GM12878 (cell line): ENCODE measurements around the gene KRTAP10-3. TPM values are rescaled to one million over a fixed set of nuclear protein-coding genes. Genes with fewer than 3 reads are reported as not detected.
"Not testable (repeated sequence)": the region's sequence is repeated elsewhere in the genome, so short reads cannot be mapped to it uniquely, and the experiment has no call there.

Source experiments
- ATAC-seq: fragments of 200-7000 bp; cut with Tn5 transposase; 3 replicates; pipeline ENCODE4 v1.9.1; 2020; ENCODE audit warnings: mild to moderate bottlenecking, moderate library complexity
- BruUV-seq: library from RNA; stranded (reverse); fragments of 400-500 nt; replicated peaks from 2 replicates; lab custom pipeline; 2021; lab: Mats Ljungman, UMichigan
- CTCF ChIA-PET: fragments of 300-600 bp; sonication (Branson Sonifier 250); formaldehyde crosslinking; extraction: SDS; loops from one replicate; lab custom pipeline; 2021; ENCODE audit warnings: inconsistent platforms; lab: Yijun Ruan, JAX
- POLR2A ChIA-PET: fragments of 350-600 bp; formaldehyde crosslinking; extraction: SDS; loops from one replicate; lab custom pipeline; 2021; ENCODE audit warnings: inconsistent platforms; lab: Charles Lee
- RAD21 ChIA-PET: fragments of 300-600 bp; sonication (Branson Sonifier 250); formaldehyde crosslinking; loops from one replicate; lab custom pipeline; 2023; ENCODE audit warnings: antibody characterized with exemption; ENCODE audit not compliant: unreplicated experiment; lab: Charles Lee
- SMC1A ChIA-PET: fragments of 300-600 bp; sonication (Branson Sonifier 250); formaldehyde crosslinking; loops from one replicate; lab custom pipeline; 2023; ENCODE audit not compliant: unreplicated experiment, uncharacterized antibody; lab: Charles Lee
- DNase-seq: peaks from one replicate; pipeline ENCODE4 v3.0.0-alpha.2; 2011; ENCODE audit warnings: low read depth, low spot score
- FAIRE-seq: peaks from 3 replicates; lab custom pipeline; 2011; peaks lifted over from hg19 to GRCh38; lab: Jason Lieb, UNC
- H2AFZ ChIP-seq: 2 replicates; pipeline ENCODE4 v1.6.0; 2011; ENCODE audit warnings: low read depth, low read length, control low read depth; ENCODE audit not compliant: control insufficient read depth
- H3K27ac ChIP-seq: 2 replicates; pipeline ENCODE4 v1.5.1; 2011; ENCODE audit warnings: control low read depth; ENCODE audit not compliant: control insufficient read depth, insufficient read depth
- H3K27me3 ChIP-seq, 2 experiments: replicated peaks in 1 of 2; 2 replicates each; pipeline versions ENCODE4 v1.6.0 to v1.6.1; 2011; ENCODE audit warnings: low read length in 1 of 2; ENCODE audit not compliant: control insufficient read depth in 2 of 2, insufficient read depth in 2 of 2
- H3K36me3 ChIP-seq, 2 experiments: 2 replicates each; pipeline ENCODE4 v1.5.1; 2011; ENCODE audit warnings: low read length in 1 of 2; ENCODE audit not compliant: control insufficient read depth in 2 of 2, insufficient read depth in 2 of 2
- H3K4me1 ChIP-seq: 2 replicates; pipeline ENCODE4 v1.6.1; 2011; ENCODE audit warnings: mild to moderate bottlenecking, low read length, moderate library complexity, mixed read lengths; ENCODE audit not compliant: control insufficient read depth, insufficient read depth
- H3K4me2 ChIP-seq: 2 replicates; pipeline ENCODE4 v1.6.0; 2011; ENCODE audit warnings: control low read depth; ENCODE audit not compliant: control insufficient read depth, insufficient read depth
- H3K4me3 ChIP-seq: fragments of 200-600 bp; sonication (generic); 2 replicates; pipeline ENCODE4 v1.5.1; 2016
- H3K79me2 ChIP-seq: 2 replicates; pipeline ENCODE4 v1.6.0; 2011; ENCODE audit warnings: low read length; ENCODE audit not compliant: control insufficient read depth, insufficient read depth
- H3K9ac ChIP-seq: 2 replicates; pipeline ENCODE4 v1.8.0; 2011; ENCODE audit warnings: low read length, control low read depth, mixed read lengths; ENCODE audit not compliant: control insufficient read depth, insufficient read depth
- H3K9me3 ChIP-seq: replicated peaks from 3 replicates; pipeline ENCODE4 v1.5.1; 2011; ENCODE audit warnings: mild to moderate bottlenecking, low read length; ENCODE audit not compliant: control insufficient read depth, insufficient read depth
- H4K20me1 ChIP-seq: 2 replicates; pipeline ENCODE4 v1.6.0; 2011; ENCODE audit not compliant: control insufficient read depth, insufficient read depth
- GATAD2B ChIP-seq: fragments of 450-650 bp; conservative IDR thresholded peaks from 2 replicates; pipeline ENCODE4 v1.6.1; 2017; ENCODE audit warnings: low read depth, mild to moderate bottlenecking, moderate library complexity
- NFXL1 ChIP-seq: fragments of 450-650 bp; IDR thresholded peaks from 2 replicates; pipeline ENCODE4 v1.6.1; 2017; ENCODE audit warnings: antibody characterized with exemption, mild to moderate bottlenecking, borderline replicate concordance
- RFX5 ChIP-seq: IDR thresholded peaks from 2 replicates; pipeline ENCODE4 v1.6.1; 2011; ENCODE audit warnings: low read depth, low read length, improper control_type of control experiment
- SPI1 ChIP-seq: IDR thresholded peaks from 2 replicates; pipeline ENCODE4 v1.6.1; 2011; ENCODE audit warnings: low read depth, mild to moderate bottlenecking, low read length, moderate library complexity, borderline replicate concordance; ENCODE audit not compliant: insufficient read depth
- TCF7 ChIP-seq: IDR thresholded peaks from 2 replicates; pipeline ENCODE4 v1.6.1; 2014; ENCODE audit warnings: antibody characterized with exemption, borderline replicate concordance
- ZNF24 ChIP-seq: fragments of 450-650 bp; IDR thresholded peaks from 2 replicates; pipeline ENCODE4 v1.6.1; 2017; ENCODE audit warnings: antibody characterized with exemption, mild to moderate bottlenecking
- WGBS: methylation state at CpG from one replicate; pipeline ENCODE4 v1.1.6; 2016; ENCODE audit warnings: low lambda C conversion rate; ENCODE audit not compliant: insufficient replicate concordance, insufficient coverage; ENCODE audit errors: missing lambda C conversion rate; 5-methylcytosine and 5-hydroxymethylcytosine counted together
- in situ Hi-C: fragments of 300-500 bp; cut with MboI; formaldehyde crosslinking; loops from 9 replicates; pipeline ENCODE4 v1.14.3; 2018; ENCODE audit warnings: mixed read lengths
- intact Hi-C: fragments of 100-400 bp; cut with micrococcal nuclease; formaldehyde crosslinking; loops from one replicate; pipeline ENCODE4 v1.14.2; 2022; ENCODE audit not compliant: unreplicated experiment
- polyA plus RNA-seq, 11 experiments: library from polyadenylated mRNA; depleted of rRNA in 4 of 11; unstranded in 6 of 11; stranded (reverse) in 5 of 11; fragments of >200 nt; fragmentation: Nextera tagmentation in 4 of 11; fragmentation: Illumina TruSeq in 1 of 11; extraction: Ambion mirVana in 4 of 11; extraction: Trizol in 1 of 11; gene quantifications; 1 replicate in 1 of 11; 2 replicates in 10 of 11; pipeline versions ENCODE4 v1.2.1 to v1.2.3, GENCODE V29; 2011 to 2016; ENCODE audit warnings: inconsistent platforms in 2 of 11, missing spikeins in 2 of 11, low read depth in 1 of 11
- total RNA-seq, 4 experiments: library from RNA; depleted of rRNA in 3 of 4; stranded (reverse); fragments of >200 nt in 3 of 4; fragmentation: Illumina TruSeq in 1 of 4; extraction: Trizol in 1 of 4; gene quantifications; 2 replicates each; pipeline versions ENCODE4 v1.2.1 to v1.2.3, GENCODE V29; 2013 to 2021
- TF ChIP-seq, protein P1 (sequence below): IDR thresholded peaks from 2 replicates; pipeline ENCODE4 v1.6.1; 2011; ENCODE audit warnings: low read depth, low read length, improper control_type of control experiment, borderline replicate concordance

The KRTAP10-3 gene
- total and polyA plus RNA-seq, 10 of the 15 experiments (the other 5 are each of a cell fraction or from before 2014, with no cell fraction given): not detected

- no peak for ATAC-seq
These were observed 43.2 kb upstream of the KRTAP10-3 start for GRCh38 chr21:44601596-44602462.

DNA sequence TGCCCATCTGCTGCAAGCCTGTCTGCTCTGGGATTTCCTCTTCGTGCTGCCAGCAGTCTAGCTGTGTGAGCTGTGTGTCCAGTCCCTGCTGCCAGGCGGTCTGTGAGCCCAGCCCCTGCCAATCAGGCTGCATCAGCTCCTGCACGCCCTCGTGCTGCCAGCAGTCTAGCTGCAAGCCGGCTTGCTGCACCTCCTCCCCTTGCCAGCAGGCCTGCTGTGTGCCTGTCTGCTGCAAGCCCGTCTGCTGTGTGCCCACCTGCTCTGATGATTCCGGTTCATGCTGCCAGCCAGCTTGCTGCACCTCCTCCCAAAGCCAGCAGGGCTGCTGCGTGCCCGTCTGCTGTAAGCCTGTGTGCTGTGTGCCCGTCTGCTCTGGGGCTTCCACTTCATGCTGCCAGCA, 42.5 kb upstream of the KRTAP10-3 start:
- H3K9ac ChIP-seq, in situ Hi-C loops, H3K27me3 ChIP-seq, H3K4me2 ChIP-seq, intact Hi-C loops, POLR2A ChIA-PET, CTCF ChIA-PET, SMC1A ChIA-PET, ATAC-seq, H4K20me1 ChIP-seq, RAD21 ChIA-PET, H3K9me3 ChIP-seq, DNase-seq, H3K4me3 ChIP-seq, H3K79me2 ChIP-seq, H3K36me3 ChIP-seq, H3K27ac ChIP-seq, FAIRE-seq, BruUV-seq, H3K4me1 ChIP-seq, H2AFZ ChIP-seq: not testable (repeated sequence)
- 40% methylated on average over 9 of the region's 10 CpGs for WGBS

More at GRCh38 chr21:44601596-44602462, 43.2 kb upstream of the KRTAP10-3 start:
- Histone ChIP-seq H3K79me2 (no peaks in the 10 kb centered on the region), H3K9ac (no peak overlapping the region), H3K4me2 (no peak overlapping the region), H4K20me1 (no peaks in the 10 kb centered on the region), H3K9me3 (no peaks in the 10 kb centered on the region; the same call in 2 of the 3 replicates), H3K27me3 (no peaks in the 10 kb centered on the region), H2AFZ (no peak overlapping the region), H3K27ac (no peak overlapping the region), H3K4me3 (no peak overlapping the region), H3K4me1 (no peaks in the 10 kb centered on the region), H3K36me3 (no peaks in the 10 kb centered on the region)
- in situ Hi-C loops (no loop called here), intact Hi-C loops (no loop called here)
- DNase-seq (no peak), FAIRE-seq (no peak)
- BruUV-seq: no TSS peak
- TF ChIP-seq, protein P1, sequence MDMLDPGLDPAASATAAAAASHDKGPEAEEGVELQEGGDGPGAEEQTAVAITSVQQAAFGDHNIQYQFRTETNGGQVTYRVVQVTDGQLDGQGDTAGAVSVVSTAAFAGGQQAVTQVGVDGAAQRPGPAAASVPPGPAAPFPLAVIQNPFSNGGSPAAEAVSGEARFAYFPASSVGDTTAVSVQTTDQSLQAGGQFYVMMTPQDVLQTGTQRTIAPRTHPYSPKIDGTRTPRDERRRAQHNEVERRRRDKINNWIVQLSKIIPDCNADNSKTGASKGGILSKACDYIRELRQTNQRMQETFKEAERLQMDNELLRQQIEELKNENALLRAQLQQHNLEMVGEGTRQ: no peak
- no peak for TF ChIP-seq GATAD2B
- no peak for TF ChIP-seq ZNF24
- TF ChIP-seq RFX5: no peak
- no peak for TF ChIP-seq SPI1
- no peak for TF ChIP-seq TCF7
- TF ChIP-seq NFXL1: no peak
- RAD21 ChIA-PET: no interaction called here
- SMC1A ChIA-PET: no interaction called here
- CTCF ChIA-PET: no interaction called here
- WGBS: 36% methylated on average over 23 of the region's 23 CpGs
- POLR2A ChIA-PET: no interaction called here

- H3K4me2 ChIP-seq, H3K27ac ChIP-seq, H3K36me3 ChIP-seq, H3K4me3 ChIP-seq, H3K79me2 ChIP-seq, H3K9ac ChIP-seq, H3K4me1 ChIP-seq, CTCF ChIA-PET, BruUV-seq, intact Hi-C loops, DNase-seq, RAD21 ChIA-PET, POLR2A ChIA-PET, H3K27me3 ChIP-seq, SMC1A ChIA-PET, H2AFZ ChIP-seq, H4K20me1 ChIP-seq, in situ Hi-C loops, ATAC-seq, FAIRE-seq, H3K9me3 ChIP-seq: not testable (repeated sequence)
- 19% methylated on average over 20 of the region's 23 CpGs for WGBS
These were observed 41.8 kb upstream of the KRTAP10-3 start, which contains the start of gene KRTAP10-7 for GRCh38 chr21:44600118-44600978. Gene KRTAP10-7, plus strand, starts transcription at chr21:44600597. Its CDS starts 25 bp downstream, at chr21:44600622.
